Astrocyte (in vitro differentiated cells and primary cell): ENCODE measurements around the gene EVA1C.

Experiments used
- CTCF ChIP-seq: IDR thresholded peaks from 2 replicates; pipeline ENCODE4 v1.5.1; 2011; ENCODE audit warnings: low read depth, mild to moderate bottlenecking, inconsistent platforms, low read length, moderate library complexity; ENCODE audit not compliant: insufficient read depth
- EZH2 ChIP-seq: IDR thresholded peaks from 2 replicates; pipeline ENCODE4 v1.6.1; 2012; ENCODE audit warnings: mild to moderate bottlenecking, low read length, inconsistent platforms; ENCODE audit not compliant: insufficient read depth

GRCh38 chr21:32367158-32367557 lies 45.3 kb upstream of the EVA1C start:
- no peak for TF ChIP-seq CTCF
- no peak for TF ChIP-seq EZH2
